Measurements from ENCODE around the gene DCT. TPM values are rescaled to one million over a fixed set of nuclear protein-coding genes. Genes with fewer than 3 reads are reported as not detected.

The DCT gene
- total RNA-seq, 1 donor from 2014 or later, result not detected

- Histone ChIP-seq H3K27ac (no peak overlapping the region), H3K79me2 (ENCODE audit: low read depth) (no peaks in the 10 kb centered on the region), H3K9me3 (ENCODE audit: low read depth) (no peaks in the 10 kb centered on the region), H3K36me3 (no peaks in the 10 kb centered on the region), H3K27me3 (no peaks in the 10 kb centered on the region), H3K4me2 (no peak overlapping the region), H3K4me3 (no peak overlapping the region), H3K4me1 (peaks cover 13% of the 10 kb centered on the region), H4K20me1 (ENCODE audit: low read depth) (no peaks in the 10 kb centered on the region), H3F3A (ENCODE audit: low read depth) (peaks cover 12% of the 10 kb centered on the region), H3K9ac (no peak overlapping the region), H2AFZ (replicated peaks) (no peak overlapping the region)
- H3K27ac Mint-ChIP-seq, result peak overlapping the region; percentile 84
- H3K4me1 Mint-ChIP-seq, result peaks cover 42% of the 10 kb centered on the region
- TF ChIP-seq EZH2 (IDR thresholded peaks at IDR 0.05), result no peak
- TF ChIP-seq EZH2phosphoT487 (IDR thresholded peaks at IDR 0.05), result no peak
- no peak for TF ChIP-seq CTCF (IDR thresholded peaks at IDR 0.05)
- DNase-seq (ENCODE audit: low spot score), result no peak
- no peak overlapping the region for H3K4me3 Mint-ChIP-seq
- peaks cover 6% of the 10 kb centered on the region for H3K27me3 Mint-ChIP-seq (ENCODE audit: insufficient read depth, low read depth)
- no peaks in the 10 kb centered on the region for H3K9me3 Mint-ChIP-seq
- H3K36me3 Mint-ChIP-seq, result no peaks in the 10 kb centered on the region
Observed at GRCh38 chr13:94480672-94481145, 1.2 kb upstream of the DCT start.

GRCh38 chr13:94478913-94479312 lies 569 bp downstream of the DCT start:
- Mint-ChIP-seq H3K36me3 (no peaks in the 10 kb centered on the region), H3K9me3 (no peaks in the 10 kb centered on the region), H3K27me3 (ENCODE audit: insufficient read depth, low read depth) (peaks cover 8% of the 10 kb centered on the region), H3K4me1 (peaks cover 42% of the 10 kb centered on the region), H3K27ac (peak overlapping the region; percentile 88), H3K4me3 (no peak overlapping the region)
- H4K20me1 ChIP-seq (ENCODE audit: low read depth), result no peaks in the 10 kb centered on the region
- H2AFZ ChIP-seq (replicated peaks), result no peak overlapping the region
- peaks cover 13% of the 10 kb centered on the region for H3K4me1 ChIP-seq
- no peaks in the 10 kb centered on the region for H3K79me2 ChIP-seq (ENCODE audit: low read depth)
- no peak for DNase-seq (ENCODE audit: low spot score)
- TF ChIP-seq CTCF (IDR thresholded peaks at IDR 0.05), result no peak
- no peak for TF ChIP-seq EZH2 (IDR thresholded peaks at IDR 0.05)
- TF ChIP-seq EZH2phosphoT487 (IDR thresholded peaks at IDR 0.05), result no peak
- no peak overlapping the region for H3K9ac ChIP-seq
- H3K9me3 ChIP-seq (ENCODE audit: low read depth), result no peaks in the 10 kb centered on the region
- no peaks in the 10 kb centered on the region for H3K36me3 ChIP-seq
- H3K27me3 ChIP-seq, result no peaks in the 10 kb centered on the region
- no peak overlapping the region for H3K4me3 ChIP-seq
- H3F3A ChIP-seq (ENCODE audit: low read depth), result peaks cover 12% of the 10 kb centered on the region
- H3K4me2 ChIP-seq, result peak overlapping the region; percentile 58
- no peak overlapping the region for H3K27ac ChIP-seq

DNA sequence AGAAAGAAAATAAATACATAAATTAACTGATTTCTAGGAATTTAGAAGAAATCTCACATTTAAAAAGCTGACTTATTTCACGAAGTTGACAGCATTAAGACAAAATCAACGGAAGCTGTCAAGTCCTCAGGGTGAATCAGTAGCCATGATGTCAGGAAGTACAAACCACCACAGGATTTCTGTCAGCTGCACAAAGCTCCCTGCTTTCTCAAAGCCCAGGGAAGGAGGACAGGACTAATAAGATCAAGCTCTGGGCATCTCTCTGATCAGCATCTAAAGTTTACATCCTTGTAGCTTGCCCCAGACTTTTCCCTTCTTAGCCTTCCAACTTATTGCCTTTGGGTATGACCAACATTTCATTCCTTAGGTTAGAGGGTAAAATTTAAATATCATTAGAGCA lies 9.4 kb downstream of the DCT start:
- H3K27me3 Mint-ChIP-seq (ENCODE audit: insufficient read depth, low read depth), result no peaks in the 10 kb centered on the region
- TF ChIP-seq EZH2 (IDR thresholded peaks at IDR 0.05) (no peak), CTCF (IDR thresholded peaks at IDR 0.05) (no peak), EZH2phosphoT487 (IDR thresholded peaks at IDR 0.05) (no peak)
- Histone ChIP-seq H3K4me2 (no peak overlapping the region), H3K4me1 (no peaks in the 10 kb centered on the region), H3K27me3 (no peaks in the 10 kb centered on the region), H2AFZ (replicated peaks) (no peak overlapping the region), H3K27ac (no peak overlapping the region), H3F3A (ENCODE audit: low read depth) (peaks cover 4% of the 10 kb centered on the region), H3K9ac (no peak overlapping the region), H3K4me3 (no peak overlapping the region), H3K79me2 (ENCODE audit: low read depth) (no peaks in the 10 kb centered on the region), H3K36me3 (no peaks in the 10 kb centered on the region), H3K9me3 (ENCODE audit: low read depth) (no peaks in the 10 kb centered on the region), H4K20me1 (ENCODE audit: low read depth) (no peaks in the 10 kb centered on the region)
- H3K4me1 Mint-ChIP-seq, result no peaks in the 10 kb centered on the region
- no peaks in the 10 kb centered on the region for H3K36me3 Mint-ChIP-seq
- H3K4me3 Mint-ChIP-seq, result no peak overlapping the region
- H3K27ac Mint-ChIP-seq, result no peak overlapping the region
- no peaks in the 10 kb centered on the region for H3K9me3 Mint-ChIP-seq
- DNase-seq (ENCODE audit: low spot score), result no peak

Measured in neural progenitor cell (in vitro differentiated cells).